Endodermal cell (in vitro differentiated cells): ENCODE data around the gene NIM1K. TPM values are rescaled to one million over a fixed set of nuclear protein-coding genes. Genes with fewer than 3 reads are reported as not detected.
"Not testable (repeated sequence)": the region's sequence is repeated elsewhere in the genome, so short reads cannot be mapped to it uniquely, and the experiment has no call there.

Experiments
- DNase-seq: peaks from one replicate; pipeline ENCODE4 v3.0.0-alpha.2; 2017
- H3K27ac ChIP-seq: 2 replicates; pipeline ENCODE4 v1.5.1; 2013; ENCODE audit warnings: mild to moderate bottlenecking, low read depth, low read length, moderate library complexity
- H3K27me3 ChIP-seq: 2 replicates; pipeline ENCODE4 v1.6.1; 2013; ENCODE audit warnings: mild to moderate bottlenecking, low read length, moderate library complexity; ENCODE audit not compliant: insufficient read depth, control insufficient read depth, poor library complexity, severe bottlenecking
- H3K36me3 ChIP-seq: 2 replicates; pipeline ENCODE4 v1.7.0; 2013; ENCODE audit warnings: mild to moderate bottlenecking, low read length, moderate library complexity; ENCODE audit not compliant: control insufficient read depth, insufficient read depth
- H3K4me1 ChIP-seq: one replicate; pipeline ENCODE4 v1.7.0; 2013; ENCODE audit warnings: low read length; ENCODE audit not compliant: control insufficient read depth, insufficient read depth
- H3K4me3 ChIP-seq: 2 replicates; pipeline ENCODE4 v1.5.1; 2013; ENCODE audit warnings: mild to moderate bottlenecking, low read length, moderate library complexity
- H3K9ac ChIP-seq: 2 replicates; pipeline ENCODE4 v1.6.1; 2013; ENCODE audit warnings: mild to moderate bottlenecking, low read length, moderate library complexity; ENCODE audit not compliant: poor library complexity, severe bottlenecking; ENCODE audit errors: extremely low read depth
- H3K9me3 ChIP-seq: 2 replicates; pipeline ENCODE4 v1.6.1; 2013; ENCODE audit warnings: mild to moderate bottlenecking, low read length, moderate library complexity; ENCODE audit not compliant: control insufficient read depth
- H3K27ac Mint-ChIP-seq: 2 replicates; pipeline ENCODE4 v1.8.0; 2020; ENCODE audit warnings: mixed read lengths
- H3K27me3 Mint-ChIP-seq: 2 replicates; pipeline ENCODE4 v1.8.0; 2021; ENCODE audit warnings: mild to moderate bottlenecking, mixed read lengths; ENCODE audit not compliant: insufficient read depth
- H3K36me3 Mint-ChIP-seq: 2 replicates; pipeline ENCODE4 v1.8.0; 2020; ENCODE audit warnings: low read depth, mixed read lengths
- H3K4me1 Mint-ChIP-seq: 2 replicates; pipeline ENCODE4 v1.8.0; 2020; ENCODE audit warnings: mixed read lengths
- H3K4me3 Mint-ChIP-seq: 2 replicates; pipeline ENCODE4 v1.8.0; 2020; ENCODE audit warnings: mild to moderate bottlenecking, moderate library complexity, mixed read lengths
- H3K9me3 Mint-ChIP-seq: 2 replicates; pipeline ENCODE4 v1.8.0; 2020; ENCODE audit warnings: mild to moderate bottlenecking, mixed read lengths
- CTCF ChIP-seq: fragments of 200-600 bp; sonication (generic); conservative IDR thresholded peaks from 2 replicates; pipeline ENCODE4 v1.5.0; 2021; ENCODE audit warnings: antibody characterized with exemption, mild to moderate bottlenecking
- WGBS, 2 experiments: methylation state at CpG; one replicate each; pipeline versions ENCODE4 v1.1.5 to v1.1.7; 2013; ENCODE audit warnings: missing lambda C conversion rate in 2 of 2, mixed read lengths in 1 of 2; ENCODE audit not compliant: insufficient coverage in 1 of 2, insufficient read length in 1 of 2; 5-methylcytosine and 5-hydroxymethylcytosine counted together
- total RNA-seq, 2 donors: library from RNA; stranded (reverse); fragmentation: NEBNext Ultra II Directional in 1 of 2; extraction: Animal tissue kit (Norgen Biotek cat#: 25700) in 1 of 2; gene quantifications; 2 replicates in 1 of 2; 3 replicates in 1 of 2; pipeline ENCODE4 v1.2.1, GENCODE V29; 2021

Gene NIM1K
- total RNA-seq, 2 donors from 2014 or later, result not detected

- H3K9me3 Mint-ChIP-seq, result no peaks in the 10 kb centered on the region
- 42% methylated on average over 5 of the region's 6 CpGs; no CpG with 5 or more reads in 1 of the 2 experiments for WGBS, 2 experiments
- Histone ChIP-seq H3K36me3 (no peaks in the 10 kb centered on the region), H3K4me3 (no peak overlapping the region), H3K9me3 (no peaks in the 10 kb centered on the region), H3K4me1 (no peaks in the 10 kb centered on the region), H3K27ac (no peak overlapping the region), H3K27me3 (peaks cover 49% of the 10 kb centered on the region), H3K9ac (no peak overlapping the region)
- no peaks in the 10 kb centered on the region for H3K36me3 Mint-ChIP-seq
- DNase-seq, result no peak
- H3K27me3 Mint-ChIP-seq, result peaks cover 73% of the 10 kb centered on the region
- H3K27ac Mint-ChIP-seq, result no peak overlapping the region
- no peak overlapping the region for H3K4me3 Mint-ChIP-seq
- no peak for TF ChIP-seq CTCF
- peaks cover 12% of the 10 kb centered on the region for H3K4me1 Mint-ChIP-seq
Observed at GRCh38 chr5:43193894-43194265, 1.9 kb downstream of the NIM1K start.

DNA sequence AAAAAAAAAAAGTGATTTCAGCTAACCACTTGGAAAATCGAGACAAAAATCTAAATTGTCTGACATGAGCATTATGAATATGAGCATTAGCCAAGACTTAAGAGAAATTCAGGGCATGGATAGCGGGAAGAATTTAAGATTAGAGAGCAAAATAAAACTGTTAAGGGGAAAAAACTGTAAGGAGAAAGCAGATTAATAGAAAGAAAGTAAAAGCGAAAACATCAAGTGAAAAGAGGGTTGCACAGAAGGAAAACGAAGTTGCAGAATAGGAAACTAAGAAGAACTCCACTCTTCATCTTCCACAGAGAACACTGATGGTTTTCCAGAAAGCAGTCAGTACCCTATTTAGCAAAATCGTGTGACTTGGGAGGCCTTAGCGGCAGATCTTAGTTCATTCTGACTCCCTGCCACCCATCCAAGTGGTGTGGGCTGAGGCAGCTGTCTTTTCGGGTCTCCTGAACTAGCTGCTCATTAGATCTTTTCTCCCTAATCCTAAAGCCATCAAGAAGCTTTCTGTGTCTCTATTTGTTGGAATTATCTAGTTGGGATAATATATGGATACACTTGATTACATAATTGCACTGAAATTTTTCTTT, 3.7 kb downstream of the NIM1K start:
- H3K4me3 ChIP-seq, result no peak overlapping the region
- Mint-ChIP-seq H3K36me3 (no peaks in the 10 kb centered on the region), H3K4me3 (no peak overlapping the region), H3K27me3 (peaks cover 62% of the 10 kb centered on the region), H3K9me3 (no peaks in the 10 kb centered on the region), H3K4me1 (peaks cover 12% of the 10 kb centered on the region), H3K27ac (no peak overlapping the region)
- 91 to 93% methylated on average over 5 to 7 of the region's 7 CpGs for WGBS, 2 experiments
- H3K27me3 ChIP-seq, result peaks cover 39% of the 10 kb centered on the region
- H3K36me3 ChIP-seq, result no peaks in the 10 kb centered on the region
- H3K4me1 ChIP-seq, result no peaks in the 10 kb centered on the region
- no peak for DNase-seq
- H3K27ac ChIP-seq, result no peak overlapping the region
- TF ChIP-seq CTCF, result no peak
- H3K9ac ChIP-seq, result no peak overlapping the region
- H3K9me3 ChIP-seq, result no peaks in the 10 kb centered on the region

GRCh38 chr5:43197535-43197934, 5.5 kb downstream of the NIM1K start:
- H3K4me3 ChIP-seq, result no peak overlapping the region
- H3K9ac ChIP-seq, result no peak overlapping the region
- peaks cover 6% of the 10 kb centered on the region for H3K4me1 ChIP-seq
- no peaks in the 10 kb centered on the region for H3K9me3 ChIP-seq
- no peaks in the 10 kb centered on the region for H3K36me3 ChIP-seq
- DNase-seq, result no peak
- H3K4me3 Mint-ChIP-seq, result no peak overlapping the region
- peaks cover 44% of the 10 kb centered on the region for H3K27me3 Mint-ChIP-seq
- no peak overlapping the region for H3K27ac ChIP-seq
- H3K9me3 Mint-ChIP-seq, result no peaks in the 10 kb centered on the region
- H3K27ac Mint-ChIP-seq, result no peak overlapping the region
- peaks cover 21% of the 10 kb centered on the region for H3K27me3 ChIP-seq
- H3K4me1 Mint-ChIP-seq, result peaks cover 16% of the 10 kb centered on the region
- H3K36me3 Mint-ChIP-seq, result no peaks in the 10 kb centered on the region
- TF ChIP-seq CTCF, result no peak
- 64 to 100% methylated on average over 2 to 3 of the region's 3 CpGs for WGBS, 2 experiments

- not testable (repeated sequence) for H3K4me3 Mint-ChIP-seq, H3K4me3 ChIP-seq
Observed at GRCh38 chr5:43201442-43201841, 9.4 kb downstream of the NIM1K start.

More at GRCh38 chr5:43201442-43201841, 9.4 kb downstream of the NIM1K start:
- not testable (repeated sequence) for H3K9ac ChIP-seq, H3K9me3 Mint-ChIP-seq, DNase-seq, H3K27me3 ChIP-seq, H3K27ac ChIP-seq, H3K9me3 ChIP-seq, H3K36me3 ChIP-seq, H3K36me3 Mint-ChIP-seq, H3K4me1 ChIP-seq, H3K27ac Mint-ChIP-seq
- peaks cover 35% of the 10 kb centered on the region for H3K27me3 Mint-ChIP-seq
- H3K4me1 Mint-ChIP-seq, result peaks cover 15% of the 10 kb centered on the region
- WGBS, 2 experiments, result 90 to 96% methylated on average over 3 to 5 of the region's 5 CpGs
